MM.1S (cell line): ENCODE measurements around the gene MLLT10.

Experiments
- DNase-seq: peaks from one replicate; pipeline ENCODE4 v3.0.0-alpha.2; 2015
- H2AFZ ChIP-seq: fragments of 300-600 bp; sonication (generic); 2 replicates; pipeline ENCODE4 v1.6.0; 2016; ENCODE audit warnings: antibody characterized with exemption, low read length
- H3F3A ChIP-seq: fragments of 300-600 bp; sonication (generic); 2 replicates; pipeline ENCODE4 v1.6.1; 2016; ENCODE audit warnings: mild to moderate bottlenecking, antibody characterized with exemption, low read length, moderate library complexity, mixed read lengths; ENCODE audit not compliant: insufficient read depth
- H3K27ac ChIP-seq: fragments of 300-600 bp; sonication (generic); 2 replicates; pipeline ENCODE4 v1.5.1; 2016; ENCODE audit warnings: mild to moderate bottlenecking, low read length
- H3K27me3 ChIP-seq: fragments of 300-600 bp; sonication (generic); replicated peaks from 2 replicates; pipeline ENCODE4 v1.6.0; 2016; ENCODE audit warnings: low read length; ENCODE audit not compliant: insufficient read depth
- H3K36me3 ChIP-seq: fragments of 300-600 bp; sonication (generic); replicated peaks from 2 replicates; pipeline ENCODE4 v1.6.1; 2016; ENCODE audit warnings: mild to moderate bottlenecking, low read length, mixed read lengths; ENCODE audit not compliant: insufficient read depth
- H3K4me1 ChIP-seq: fragments of 300-600 bp; sonication (generic); 2 replicates; pipeline ENCODE4 v1.6.1; 2016; ENCODE audit warnings: low read length, mixed read lengths
- H3K4me2 ChIP-seq: fragments of 300-600 bp; sonication (generic); 2 replicates; pipeline ENCODE4 v1.6.0; 2016; ENCODE audit warnings: low read depth, low read length
- H3K4me3 ChIP-seq: fragments of 300-600 bp; sonication (generic); 2 replicates; pipeline ENCODE4 v1.5.1; 2016; ENCODE audit warnings: low read length, mixed read lengths
- H3K79me2 ChIP-seq: fragments of 300-600 bp; sonication (generic); 2 replicates; pipeline ENCODE4 v1.6.1; 2016; ENCODE audit warnings: mixed run types, low read length, mixed read lengths
- H3K9ac ChIP-seq: fragments of 300-600 bp; sonication (generic); 2 replicates; pipeline ENCODE4 v1.6.1; 2016; ENCODE audit warnings: low read length, mixed read lengths
- H3K9me2 ChIP-seq: fragments of 300-600 bp; sonication (generic); replicated peaks from 2 replicates; pipeline ENCODE4 v1.6.1; 2016; ENCODE audit warnings: mild to moderate bottlenecking, low read length, mixed read lengths; ENCODE audit not compliant: insufficient read depth
- H3K9me3 ChIP-seq: fragments of 300-600 bp; sonication (generic); replicated peaks from 2 replicates; pipeline ENCODE4 v1.6.1; 2016; ENCODE audit warnings: mild to moderate bottlenecking, low read length, mixed read lengths; ENCODE audit not compliant: insufficient read depth
- H4K20me1 ChIP-seq: fragments of 300-600 bp; sonication (generic); 2 replicates; pipeline ENCODE4 v1.6.1; 2016; ENCODE audit warnings: mild to moderate bottlenecking, low read length, moderate library complexity, mixed read lengths; ENCODE audit not compliant: insufficient read depth
- CTCF ChIP-seq: fragments of 300-600 bp; sonication (generic); IDR thresholded peaks from 2 replicates; pipeline ENCODE4 v1.5.1; 2016; ENCODE audit warnings: antibody characterized with exemption, low read length, mixed read lengths
- EZH2 ChIP-seq: fragments of 300-600 bp; sonication (generic); optimal IDR thresholded peaks from 2 replicates; pipeline ENCODE3; 2017; ENCODE audit warnings: low read depth, mild to moderate bottlenecking, antibody characterized with exemption, low read length, mixed read lengths
- EZH2phosphoT487 ChIP-seq: fragments of 300-600 bp; sonication (generic); IDR thresholded peaks from 2 replicates; pipeline ENCODE4 v1.6.1; 2018; ENCODE audit warnings: antibody characterized with exemption, low read length

MLLT10 gene

DNA sequence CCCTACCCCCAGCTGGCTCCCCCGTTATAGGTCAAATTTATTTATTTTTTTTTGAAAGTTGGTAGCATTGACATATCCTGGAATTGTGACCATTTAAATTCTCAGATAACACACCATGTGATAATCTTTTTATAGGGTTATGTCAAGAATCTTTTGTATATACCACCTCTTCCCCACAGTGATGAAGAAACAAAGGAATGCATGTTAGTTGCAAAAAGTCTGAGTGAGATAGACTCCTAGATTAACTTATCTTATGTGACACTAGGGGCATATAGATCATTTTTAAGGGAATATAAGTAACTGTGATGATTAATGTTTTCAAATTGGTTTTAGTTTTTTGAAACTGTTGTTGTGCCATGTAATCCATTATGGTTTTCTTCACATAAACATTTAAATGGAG, 68.3 kb downstream of the MLLT10 start:
- Histone ChIP-seq H4K20me1 (no peaks in the 10 kb centered on the region), H3K4me2 (no peak overlapping the region), H3K4me3 (no peak overlapping the region), H2AFZ (no peak overlapping the region), H3K27ac (no peak overlapping the region), H3K9me3 (no peaks in the 10 kb centered on the region), H3K27me3 (no peaks in the 10 kb centered on the region), H3K4me1 (peaks cover 7% of the 10 kb centered on the region; the same call in 1 of the 2 replicates), H3F3A (no peaks in the 10 kb centered on the region), H3K79me2 (peaks cover 49% of the 10 kb centered on the region), H3K9ac (no peak overlapping the region), H3K36me3 (no peaks in the 10 kb centered on the region), H3K9me2 (no peaks in the 10 kb centered on the region)
- TF ChIP-seq EZH2 (no peak), EZH2phosphoT487 (no peak)
- DNase-seq, result no peak

- no peaks in the 10 kb centered on the region for H4K20me1 ChIP-seq
- H3K36me3 ChIP-seq, result no peaks in the 10 kb centered on the region; the same call in 1 of the 2 replicates
- no peak overlapping the region for H3K4me2 ChIP-seq
- H3K27ac ChIP-seq, result no peak overlapping the region
- H3K4me3 ChIP-seq, result no peak overlapping the region
- no peaks in the 10 kb centered on the region for H3K27me3 ChIP-seq
- peaks cover 37% of the 10 kb centered on the region for H3K79me2 ChIP-seq
- DNase-seq, result no peak
- no peaks in the 10 kb centered on the region for H3K9me2 ChIP-seq
- no peak overlapping the region for H3K9ac ChIP-seq
- peaks cover 7% of the 10 kb centered on the region; the same call in 1 of the 2 replicates for H3K4me1 ChIP-seq
- H2AFZ ChIP-seq, result no peak overlapping the region
- no peaks in the 10 kb centered on the region for H3F3A ChIP-seq
- TF ChIP-seq CTCF (no peak), EZH2phosphoT487 (no peak), EZH2 (no peak)
- H3K9me3 ChIP-seq, result no peaks in the 10 kb centered on the region
Measured at GRCh38 chr10:21603721-21604120, 69.7 kb downstream of the MLLT10 start.

DNA sequence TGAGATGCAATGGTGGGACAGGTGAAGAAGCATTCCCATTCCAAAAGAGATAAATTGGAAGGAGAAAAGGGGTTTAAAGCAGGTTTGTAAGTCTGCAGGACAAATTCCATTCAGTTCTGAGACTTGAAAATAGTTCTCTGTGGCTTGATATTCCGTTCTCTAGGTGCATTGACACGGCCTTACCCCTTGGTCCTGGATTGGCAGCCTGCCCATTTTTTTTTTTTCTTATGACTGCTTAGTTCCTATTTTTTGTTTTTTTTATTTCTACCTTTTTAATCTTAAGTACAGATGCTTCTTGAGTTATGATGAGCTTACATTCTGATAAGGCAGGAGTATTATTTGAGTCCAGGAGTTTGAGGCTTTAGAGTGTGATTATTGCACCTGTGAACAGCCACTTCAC, 70.6 kb downstream of the MLLT10 start:
- Histone ChIP-seq H3K36me3 (no peaks in the 10 kb centered on the region; the same call in 1 of the 2 replicates), H3K27me3 (no peaks in the 10 kb centered on the region), H3K4me1 (peaks cover 4% of the 10 kb centered on the region; the same call in 1 of the 2 replicates), H3F3A (no peaks in the 10 kb centered on the region), H3K9me3 (no peaks in the 10 kb centered on the region), H3K79me2 (peaks cover 44% of the 10 kb centered on the region), H4K20me1 (no peaks in the 10 kb centered on the region), H3K4me3 (no peak overlapping the region), H3K27ac (no peak overlapping the region), H3K9me2 (no peaks in the 10 kb centered on the region), H2AFZ (no peak overlapping the region), H3K4me2 (no peak overlapping the region), H3K9ac (no peak overlapping the region)
- no peak for DNase-seq
- TF ChIP-seq EZH2phosphoT487, result no peak
- no peak for TF ChIP-seq EZH2
- TF ChIP-seq CTCF, result no peak

GRCh38 chr10:21607907-21608306, 73.9 kb downstream of the MLLT10 start:
- no peak overlapping the region for H3K27ac ChIP-seq
- no peaks in the 10 kb centered on the region for H3K9me2 ChIP-seq
- no peak overlapping the region for H3K4me2 ChIP-seq
- no peak for DNase-seq
- H3F3A ChIP-seq, result no peaks in the 10 kb centered on the region
- no peak overlapping the region for H3K4me3 ChIP-seq
- no peaks in the 10 kb centered on the region for H3K9me3 ChIP-seq
- no peak overlapping the region for H3K9ac ChIP-seq
- TF ChIP-seq EZH2phosphoT487 (no peak), EZH2 (no peak), CTCF (no peak)
- H3K27me3 ChIP-seq, result no peaks in the 10 kb centered on the region
- H3K79me2 ChIP-seq, result peaks cover 33% of the 10 kb centered on the region
- H4K20me1 ChIP-seq, result no peaks in the 10 kb centered on the region
- H3K4me1 ChIP-seq, result no peaks in the 10 kb centered on the region
- no peak overlapping the region for H2AFZ ChIP-seq
- peaks cover 6% of the 10 kb centered on the region; the same call in 1 of the 2 replicates for H3K36me3 ChIP-seq
